ENCODE results near the gene LRRC1.

GRCh38 chr6:53803081-53803860 is 8.5 kb downstream of the LRRC1 start:
- no peak for TF ChIP-seq TAF1 (IDR thresholded peaks at IDR 0.05; ENCODE audit: borderline replicate concordance, insufficient read depth, low read length)
- TF ChIP-seq REST (IDR thresholded peaks at IDR 0.05; ENCODE audit: insufficient read depth in 1 of 2, low read depth in 2 of 2, low read length in 2 of 2), result no peak
- no peak for TF ChIP-seq POLR2AphosphoS5 (IDR thresholded peaks at IDR 0.05; ENCODE audit: low read depth, low read length)
- no peak for TF ChIP-seq SIN3A (IDR thresholded peaks at IDR 0.05; ENCODE audit: borderline replicate concordance, insufficient read depth, low read length)
- TF ChIP-seq FOXP2 (optimal IDR thresholded peaks at IDR 0.05; ENCODE audit: borderline replicate concordance, extremely low read depth, extremely low read length, insufficient read depth), result no peak
